NCI-H82 (cell line): ENCODE results near the gene COL13A1.

Experiments
- DNase-seq: peaks from one replicate; lab custom pipeline; 2025; lab: John Stamatoyannopoulos, UW

Gene COL13A1

DNA sequence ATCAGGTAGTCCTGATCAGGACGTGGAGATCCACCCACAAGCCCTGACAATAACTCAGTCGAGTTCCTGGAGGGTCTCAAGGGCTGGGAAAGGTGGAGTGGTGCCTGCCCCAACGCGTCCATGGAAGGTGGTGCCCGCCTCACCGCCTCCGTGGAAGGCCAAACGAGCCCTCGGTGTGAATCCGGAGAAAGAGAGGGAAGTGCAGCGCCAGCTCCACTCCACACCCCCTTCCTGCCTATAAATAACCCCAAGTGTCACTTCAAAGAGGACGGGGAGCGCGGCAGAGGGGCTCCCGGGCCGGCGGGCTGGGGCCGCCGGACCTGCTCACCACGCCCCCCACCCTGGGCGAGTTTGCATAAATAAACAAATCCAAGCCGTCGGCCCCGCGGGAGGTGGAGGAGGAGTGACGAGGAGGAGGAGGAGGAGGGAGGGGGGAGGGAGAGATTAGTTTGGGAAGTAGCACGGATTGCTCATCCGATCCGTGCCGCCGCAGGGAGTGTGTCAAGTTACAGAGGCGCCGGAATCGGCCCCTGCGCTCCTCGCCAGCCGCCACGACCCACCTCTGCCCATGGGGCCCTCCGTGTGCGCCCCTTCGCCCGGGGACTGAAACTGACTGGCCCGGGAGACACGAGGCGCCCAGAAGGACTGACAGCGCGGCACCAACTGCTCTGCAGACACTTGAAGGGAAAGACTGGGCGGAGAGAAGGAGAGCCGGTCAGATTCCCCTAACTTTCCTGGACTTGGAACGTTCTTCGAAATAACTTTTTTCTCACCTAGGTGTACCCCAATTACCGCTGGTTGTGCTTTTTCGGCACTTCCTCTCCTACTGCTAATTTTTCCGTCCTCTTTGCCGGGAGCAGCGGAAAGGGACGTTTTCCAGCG, at the start of gene COL13A1:
COL13A1 (plus strand) TSS at position 473 of the 882 bp plus-strand sequence. CDS start 518 bp downstream, outside the sequence.
- peak; percentile 76 for DNase-seq

DNA sequence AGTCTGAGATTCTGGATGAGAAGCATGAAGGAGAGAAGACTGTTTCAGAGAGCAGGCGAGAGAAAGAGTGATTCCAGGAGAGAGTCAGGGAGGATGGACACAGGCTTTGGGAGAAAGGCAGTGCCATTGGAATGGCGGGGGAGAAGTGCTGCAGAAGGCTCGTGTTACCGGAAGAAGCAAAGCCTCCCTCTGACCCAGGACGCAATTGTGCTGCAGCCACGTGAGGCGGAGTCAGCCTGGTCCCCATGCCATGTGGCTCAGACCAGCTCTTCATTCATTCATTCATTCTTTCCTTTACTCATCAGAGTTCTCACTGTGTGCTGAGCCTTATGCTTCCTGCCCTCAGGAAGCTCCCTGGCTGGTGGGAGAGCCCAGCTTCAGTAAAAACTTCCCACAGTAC, 49.2 kb upstream of the COL13A1 start:
- no peak for DNase-seq

DNA sequence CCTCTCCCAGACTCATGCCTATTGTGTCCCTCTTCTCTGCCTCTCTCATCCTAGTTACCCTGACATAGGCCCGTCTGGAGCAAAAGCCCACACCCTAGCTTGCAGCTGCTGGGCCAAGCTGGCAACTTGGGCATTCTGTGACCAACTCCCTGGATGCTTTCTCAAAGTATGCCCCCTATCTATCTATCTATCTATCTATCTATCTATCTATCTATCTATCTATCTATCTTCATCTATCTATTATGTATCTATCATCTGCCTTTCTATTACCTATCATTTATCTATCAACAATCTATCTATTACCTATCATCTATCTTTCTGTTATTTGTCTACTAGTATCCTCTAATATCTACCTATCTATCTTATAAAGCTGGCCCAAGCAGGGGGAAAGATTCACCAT, 45.4 kb upstream of the COL13A1 start:
- no peak for DNase-seq

DNA sequence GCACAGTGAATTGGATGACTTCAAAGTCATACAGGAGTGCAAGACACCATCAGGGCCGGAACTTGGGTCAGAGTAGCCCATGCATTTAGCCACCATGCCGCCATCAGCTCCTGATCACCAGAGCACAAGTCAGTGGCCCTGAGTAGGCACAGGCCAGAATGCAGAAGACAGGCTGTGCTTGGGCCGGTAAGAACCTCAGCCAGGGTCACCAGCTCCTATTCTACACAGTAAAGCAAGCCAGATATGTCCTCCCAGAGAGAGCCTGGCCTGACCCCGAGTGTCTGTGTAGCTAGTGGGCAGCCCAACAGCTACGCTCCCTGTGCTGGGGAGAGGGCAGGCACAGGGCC, 44.5 kb upstream of the COL13A1 start:
- no peak for DNase-seq

DNA sequence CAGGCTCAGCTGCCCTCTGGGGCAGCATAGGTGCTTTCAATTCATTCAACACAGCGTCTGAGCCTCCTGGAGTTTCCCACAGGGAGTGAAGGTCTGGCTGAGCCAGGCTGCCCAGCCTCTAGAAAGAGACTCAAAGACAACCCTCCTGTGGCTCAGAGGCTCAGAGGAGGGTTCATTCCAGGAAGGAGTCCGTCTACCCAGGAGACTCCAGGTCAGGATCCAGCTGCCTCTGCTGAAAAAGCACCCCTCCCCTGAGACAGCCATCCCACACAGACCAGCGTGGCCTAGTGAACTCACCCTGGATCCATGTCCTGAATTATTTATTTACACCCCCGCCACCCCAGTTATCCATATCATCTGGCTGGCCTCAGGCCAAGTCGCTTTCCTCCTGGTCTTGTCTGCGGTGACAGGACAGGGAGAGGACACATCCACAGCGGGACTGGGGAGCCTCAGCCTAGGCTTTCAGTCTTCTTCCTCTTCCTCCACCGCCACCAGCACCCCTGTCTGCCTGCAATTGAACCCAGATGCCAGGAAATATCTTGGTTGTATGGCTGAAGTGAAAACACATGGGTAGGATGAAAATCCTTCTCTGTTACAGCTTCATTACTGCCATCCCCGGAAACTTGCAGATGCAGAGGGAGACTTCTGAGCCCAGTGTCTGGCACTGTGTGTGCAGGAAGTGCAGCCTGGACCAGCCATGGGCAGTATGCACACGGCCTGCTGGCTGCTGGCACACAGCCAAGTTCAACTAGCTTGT, 44.0 kb upstream of the COL13A1 start:
- peak; percentile 41 for DNase-seq

DNA sequence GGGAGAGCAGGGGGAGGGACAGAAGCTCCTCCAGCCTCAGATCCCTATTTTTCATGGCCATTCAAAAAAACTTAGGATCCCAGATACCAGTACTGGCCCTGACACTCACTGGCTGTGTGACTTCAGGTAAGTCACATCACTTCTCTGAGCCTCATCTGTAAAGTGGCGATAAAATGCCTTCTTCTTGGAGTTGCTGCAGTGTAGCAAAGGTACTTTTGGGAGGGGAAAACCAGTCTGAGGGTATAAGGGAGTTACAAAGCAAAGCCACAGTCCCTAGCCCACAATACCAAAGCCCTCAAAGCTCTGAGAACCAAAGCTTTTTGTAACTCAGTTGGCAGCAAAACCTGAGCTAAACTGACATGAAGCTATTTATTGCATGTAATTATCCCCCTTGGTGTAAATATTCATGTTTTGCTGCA, 43.4 kb upstream of the COL13A1 start:
- no peak for DNase-seq

DNA sequence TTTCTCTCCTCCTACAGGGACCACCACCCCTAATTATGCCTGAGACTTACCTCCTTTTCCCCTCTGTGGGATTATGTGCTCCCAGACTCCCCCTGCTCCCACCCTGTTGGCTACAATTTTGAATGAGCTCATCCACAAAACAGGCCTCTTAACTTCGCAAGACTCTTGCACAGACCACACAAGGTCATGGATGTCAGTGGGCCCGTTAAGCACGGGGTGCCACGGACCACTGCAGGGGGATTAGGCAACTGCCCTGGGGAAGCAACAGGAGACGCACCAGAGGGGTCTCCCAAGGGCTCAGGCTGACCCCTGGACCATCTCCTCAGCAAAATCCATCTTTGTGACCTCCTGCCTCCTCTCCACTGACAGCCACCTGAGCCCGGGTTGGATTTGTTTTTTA, 42.1 kb upstream of the COL13A1 start:
- no peak for DNase-seq

DNA sequence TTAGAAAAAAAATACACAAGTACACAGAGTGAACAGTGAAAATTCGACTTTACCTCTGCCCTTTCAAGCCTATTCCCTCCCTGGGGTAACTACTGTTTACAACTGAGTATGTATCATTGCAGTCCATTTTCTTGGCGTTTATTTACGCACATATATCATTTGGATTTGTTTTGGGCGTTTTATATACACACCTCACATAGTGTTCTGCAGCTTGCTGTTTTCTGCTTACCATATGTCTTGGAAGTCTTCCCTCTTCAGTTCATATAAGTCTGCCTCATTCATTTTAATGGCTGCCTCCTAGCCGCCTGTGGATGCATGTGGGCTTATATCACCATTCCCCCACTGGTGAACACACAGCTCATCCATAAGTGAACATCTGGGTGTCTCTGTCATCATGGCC, 41.6 kb upstream of the COL13A1 start:
- DNase-seq, result no peak

DNA sequence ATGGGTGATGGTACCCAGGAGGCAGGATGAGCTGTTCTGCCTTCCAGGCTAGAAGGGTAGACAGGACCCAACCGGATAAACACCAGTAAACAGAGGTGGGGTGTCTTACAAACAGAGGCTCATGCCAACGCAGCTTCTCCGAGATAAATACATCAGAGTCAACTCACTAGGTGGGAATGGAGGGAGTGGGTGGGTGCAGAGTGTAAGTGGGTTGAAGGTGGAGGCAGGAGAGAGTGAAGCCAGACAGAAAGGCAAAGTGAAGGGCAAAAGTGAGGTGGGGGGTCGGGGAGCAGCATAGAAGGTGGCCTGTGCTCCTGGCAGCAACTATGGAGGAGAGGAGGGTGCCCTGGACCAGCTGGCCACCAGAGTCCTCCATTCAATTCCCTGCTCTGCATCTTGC, 40.4 kb upstream of the COL13A1 start:
- DNase-seq, result no peak

DNA sequence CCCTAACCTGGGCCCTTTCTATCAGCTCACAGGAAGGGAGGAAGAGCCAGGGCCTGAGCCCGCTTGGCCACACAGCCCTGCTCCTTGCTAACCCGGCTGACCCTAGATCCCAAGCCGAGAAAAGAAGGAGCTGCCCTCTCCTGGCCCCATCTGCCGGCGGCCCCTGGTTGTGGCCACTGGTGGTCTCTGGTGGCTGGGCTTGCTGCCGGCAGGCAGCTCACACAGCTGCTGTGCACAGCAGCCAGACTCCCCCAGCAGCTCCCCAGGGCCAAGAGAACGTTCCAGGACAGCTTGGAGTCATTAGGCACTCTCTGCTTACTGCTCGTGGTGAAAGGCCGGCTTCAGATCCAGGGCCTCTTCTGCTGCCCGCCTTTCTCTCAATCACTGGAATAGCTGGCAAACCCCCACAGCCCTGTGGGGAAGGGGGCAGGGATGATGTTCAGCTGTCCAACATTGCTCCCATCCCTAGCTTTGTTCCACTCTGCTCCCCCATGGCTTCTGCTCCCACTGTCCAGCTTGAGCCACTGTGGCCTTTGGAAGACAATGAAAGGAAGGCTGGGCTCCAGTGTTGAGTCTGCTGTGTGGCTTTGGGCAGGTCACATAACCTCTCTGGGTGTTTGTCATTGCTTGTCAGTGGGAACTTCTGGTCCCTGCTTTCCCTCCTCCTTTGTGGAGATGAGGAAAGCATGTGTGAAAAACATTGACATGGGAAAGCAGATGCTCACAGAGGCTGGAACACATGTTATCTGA, 35.4 kb upstream of the COL13A1 start:
- DNase-seq, result no peak

DNA sequence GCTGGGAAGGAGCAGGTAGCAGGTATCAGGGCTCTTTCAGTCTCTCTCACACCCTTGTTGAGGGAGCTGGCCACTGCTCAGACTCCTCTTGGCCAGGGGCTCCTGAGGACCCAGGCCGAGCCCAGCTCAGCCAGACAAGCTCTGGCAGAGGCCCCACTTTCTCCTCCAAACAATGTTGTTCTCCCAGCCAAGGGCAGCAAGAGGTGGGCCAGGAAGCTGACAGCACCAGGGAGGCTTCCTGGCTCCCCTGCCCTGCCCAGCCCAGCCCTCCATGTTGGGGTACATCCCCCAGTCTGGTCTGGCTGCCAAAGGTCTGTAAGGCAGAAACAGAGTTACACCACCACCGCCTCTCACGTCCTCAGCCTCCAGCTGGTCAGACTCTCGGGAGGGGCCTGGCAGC, 33.9 kb upstream of the COL13A1 start:
- DNase-seq, result no peak

DNA sequence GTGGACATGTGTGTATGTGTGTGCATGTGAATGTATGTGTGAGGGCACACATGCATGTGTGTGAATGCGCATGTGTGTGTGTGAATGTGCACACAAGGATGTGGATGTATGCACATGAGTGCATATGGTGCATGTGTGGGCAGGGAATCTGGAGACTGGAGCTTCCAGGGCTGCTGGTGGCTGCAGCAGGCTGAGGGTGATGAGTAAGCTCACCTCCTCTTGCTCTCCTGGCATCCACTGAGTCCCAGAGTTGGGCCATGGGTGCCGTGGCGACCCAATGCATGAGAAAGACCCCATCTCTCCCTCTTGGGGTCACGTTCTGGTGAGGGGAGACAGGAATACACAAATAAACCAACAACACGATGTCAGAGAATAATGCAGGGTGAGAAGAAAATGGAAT, 33.3 kb upstream of the COL13A1 start:
- no peak for DNase-seq

DNA sequence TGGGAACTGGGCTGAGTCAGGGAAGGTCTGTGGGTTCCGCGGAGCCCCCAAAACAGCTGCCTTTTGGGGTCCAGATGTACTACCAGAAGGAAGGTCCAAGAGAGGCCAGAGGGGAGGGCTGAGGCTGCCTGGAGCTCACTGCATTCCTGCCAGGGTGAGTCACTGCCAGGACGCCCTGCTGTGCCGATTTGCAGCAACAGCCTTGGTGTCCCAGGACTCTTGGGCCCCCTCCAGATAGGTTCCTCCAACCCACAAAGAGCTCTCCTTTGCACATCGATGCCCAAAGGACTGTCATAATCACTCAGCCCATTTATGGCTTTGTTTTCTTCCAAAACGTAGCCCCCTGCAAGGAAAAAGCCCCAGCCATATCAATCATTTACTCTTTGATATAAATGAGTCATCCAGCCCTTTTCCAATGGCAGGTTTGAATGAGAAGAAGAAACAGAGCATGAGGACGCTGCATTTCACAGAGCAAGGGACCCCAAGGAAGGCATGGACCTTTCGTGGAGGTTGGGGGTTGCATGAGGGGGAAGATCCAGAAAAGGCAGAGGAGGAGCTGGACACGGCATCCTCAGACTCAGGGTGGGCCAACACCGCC, 32.2 kb upstream of the COL13A1 start:
- no peak for DNase-seq

DNA sequence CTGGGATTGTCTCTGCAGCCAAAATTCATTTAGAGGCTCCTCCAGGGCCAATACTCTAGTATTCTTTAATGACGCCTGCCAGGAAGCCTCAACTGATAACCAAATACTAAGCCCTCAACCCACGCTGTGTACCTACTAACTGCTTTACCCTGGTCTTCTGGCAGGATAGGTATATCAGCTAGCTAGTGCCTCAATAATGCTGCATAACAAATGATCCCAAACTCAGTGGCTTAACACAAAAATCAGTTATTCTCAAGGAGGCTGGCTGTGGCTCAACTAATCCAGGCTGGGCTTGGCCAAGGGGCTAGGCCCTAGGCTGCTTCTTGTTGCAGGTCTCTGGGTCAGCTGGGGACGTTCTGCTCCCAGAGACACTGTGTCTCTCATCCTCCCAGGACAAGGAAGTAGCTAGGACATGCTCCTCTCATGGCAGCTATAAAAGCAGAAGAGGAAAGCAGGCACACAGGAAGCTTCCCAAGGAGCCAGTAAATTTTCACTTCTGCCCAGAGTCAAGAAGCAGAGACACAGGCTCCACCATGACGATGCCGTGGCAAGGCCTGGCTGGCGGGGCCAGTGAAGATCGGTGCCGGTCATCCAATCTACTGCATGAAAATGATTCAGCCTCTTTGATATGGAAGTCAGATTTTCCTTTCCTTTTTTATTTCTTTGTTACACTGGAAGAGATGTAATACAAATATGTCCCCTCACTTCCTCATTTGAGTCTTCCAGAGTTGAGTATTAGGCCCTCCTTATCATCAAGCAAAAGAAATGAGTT, 28.6 kb upstream of the COL13A1 start:
- no peak for DNase-seq

DNA sequence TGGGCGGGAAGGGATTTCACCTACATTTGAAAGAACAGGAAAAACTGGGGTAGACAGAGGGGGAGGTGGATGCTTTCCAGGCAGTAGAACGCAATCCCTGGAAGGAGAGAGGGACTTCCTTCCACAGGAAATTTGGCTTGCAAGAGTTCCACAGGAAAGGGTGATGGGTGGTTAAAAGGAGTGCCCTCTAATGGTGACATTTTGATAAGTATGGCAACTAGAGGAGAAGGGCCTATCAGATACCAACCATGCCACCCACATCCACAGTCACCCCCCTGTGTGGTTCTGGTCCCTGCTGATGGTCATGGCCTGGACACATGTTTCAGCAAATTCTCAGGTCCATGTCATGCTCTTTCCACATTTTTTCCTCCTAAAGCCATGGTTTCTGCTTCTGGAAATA, 27.1 kb upstream of the COL13A1 start:
- no peak for DNase-seq

DNA sequence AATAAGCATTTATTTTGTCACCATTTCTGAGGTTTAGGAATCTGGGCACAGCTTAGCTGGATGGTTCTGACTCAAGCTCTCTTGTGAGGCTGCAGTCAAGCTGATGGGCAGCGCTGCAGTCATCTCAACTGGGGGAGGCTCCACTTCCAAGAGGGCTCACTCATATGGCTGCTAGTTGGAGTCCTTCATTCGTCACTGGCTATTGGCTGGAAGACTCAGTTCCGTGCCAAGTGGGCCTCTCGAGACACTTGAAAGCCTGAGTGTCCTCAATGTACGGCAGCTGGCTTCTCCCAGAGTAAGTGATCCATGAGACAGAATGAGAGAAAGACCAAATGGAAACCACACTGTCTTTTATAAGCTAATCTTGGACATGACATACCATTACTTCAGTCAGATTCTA, 21.6 kb upstream of the COL13A1 start:
- no peak for DNase-seq

DNA sequence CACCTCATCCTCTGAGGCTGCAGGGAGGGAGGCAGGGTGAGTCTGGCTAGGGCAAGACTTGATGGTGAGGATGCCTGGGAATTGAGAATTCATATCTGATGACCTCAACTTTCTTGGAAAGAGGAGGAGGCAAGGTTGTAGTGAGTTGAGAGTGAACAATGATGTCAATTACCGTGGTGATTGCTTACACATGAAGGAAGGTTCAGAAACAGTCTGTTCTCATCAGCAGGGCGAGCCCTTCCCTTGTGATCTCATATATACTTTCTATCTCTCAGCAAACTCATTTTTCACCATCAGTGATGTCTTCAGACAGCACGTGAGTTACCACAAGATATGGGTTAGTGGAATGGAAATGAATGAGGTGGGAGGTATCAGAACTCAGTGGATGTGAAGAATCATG, 20.1 kb upstream of the COL13A1 start:
- no peak for DNase-seq

DNA sequence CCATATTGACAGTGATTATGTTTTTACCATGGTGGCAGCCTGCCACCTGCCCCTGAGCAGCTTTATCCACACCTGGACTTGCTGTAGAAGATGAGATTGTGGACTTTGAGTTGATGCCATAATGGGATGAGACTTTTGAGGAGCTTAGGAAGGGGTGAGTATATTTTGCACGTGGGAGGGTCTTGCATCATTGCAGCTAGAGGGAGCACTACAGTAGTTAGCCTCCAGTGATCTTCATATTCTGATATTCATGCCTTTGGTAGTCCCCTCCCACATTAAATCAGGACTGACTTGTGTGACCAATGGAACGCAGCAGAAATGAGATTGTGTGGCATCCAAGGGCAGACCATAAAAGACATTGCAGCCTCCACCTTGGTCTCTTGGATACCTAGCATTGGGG, 18.2 kb upstream of the COL13A1 start:
- DNase-seq, result peak; percentile 37

DNA sequence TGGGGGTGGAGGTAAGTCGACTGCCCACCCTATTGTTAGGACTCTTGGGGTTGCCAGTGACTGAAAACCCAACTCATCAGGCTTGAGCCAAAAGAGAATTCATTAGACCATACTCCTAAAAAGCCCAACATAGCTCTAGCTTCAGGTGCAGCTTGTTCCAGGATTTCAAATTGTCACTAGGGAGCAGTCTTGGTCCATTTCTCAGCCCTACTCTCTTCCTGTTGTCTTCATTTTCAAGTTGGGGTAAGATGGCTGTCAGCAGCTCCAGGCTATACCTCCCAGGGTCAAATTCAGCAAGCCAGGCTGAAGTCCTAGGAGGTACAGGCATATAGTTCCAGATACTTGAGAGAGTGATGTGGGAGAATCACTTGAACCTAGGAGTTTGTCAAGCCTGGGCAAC, 14.9 kb upstream of the COL13A1 start:
- DNase-seq, result peak; percentile 3

DNA sequence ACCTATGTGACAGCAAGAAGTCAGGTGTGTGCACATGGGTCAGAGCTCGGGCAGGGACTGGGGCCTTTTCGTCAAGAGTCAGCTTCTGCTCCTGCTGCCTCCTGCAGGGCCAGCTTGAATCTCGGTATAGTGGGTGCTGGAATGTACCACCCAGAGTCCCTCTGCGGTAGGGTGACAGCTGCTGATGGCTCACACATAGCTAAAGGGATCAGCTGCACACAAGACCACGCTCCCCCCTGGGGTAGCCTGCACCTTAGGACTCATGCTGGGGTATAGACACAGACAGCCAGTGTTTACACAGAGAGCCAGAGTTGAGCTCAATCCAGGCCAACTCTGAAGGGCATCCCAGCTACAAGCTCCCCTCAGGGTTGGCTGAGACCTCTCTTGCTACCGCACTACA, 14.0 kb upstream of the COL13A1 start:
- peak; percentile 42 for DNase-seq

DNA sequence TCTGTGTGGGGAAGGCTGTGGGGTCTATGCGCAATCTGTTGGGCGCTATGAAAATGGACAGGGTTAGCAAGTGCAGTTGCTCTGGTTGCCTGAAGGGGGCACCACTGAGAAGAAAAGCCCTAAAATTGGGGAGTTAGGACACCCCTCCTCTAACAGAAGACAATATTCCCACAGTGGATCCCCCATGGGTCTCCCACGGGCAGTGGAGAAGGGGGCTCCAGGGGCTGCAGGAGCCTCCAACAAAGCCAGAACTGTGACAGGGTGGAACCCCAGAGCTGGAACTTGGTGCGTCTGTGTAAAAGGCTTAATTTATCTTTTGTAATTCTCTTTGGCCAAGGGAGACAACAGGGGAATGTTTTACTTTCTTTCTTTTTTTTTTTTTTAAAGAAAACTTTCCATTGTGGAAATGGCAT, 12.5 kb upstream of the COL13A1 start:
- no peak for DNase-seq

DNA sequence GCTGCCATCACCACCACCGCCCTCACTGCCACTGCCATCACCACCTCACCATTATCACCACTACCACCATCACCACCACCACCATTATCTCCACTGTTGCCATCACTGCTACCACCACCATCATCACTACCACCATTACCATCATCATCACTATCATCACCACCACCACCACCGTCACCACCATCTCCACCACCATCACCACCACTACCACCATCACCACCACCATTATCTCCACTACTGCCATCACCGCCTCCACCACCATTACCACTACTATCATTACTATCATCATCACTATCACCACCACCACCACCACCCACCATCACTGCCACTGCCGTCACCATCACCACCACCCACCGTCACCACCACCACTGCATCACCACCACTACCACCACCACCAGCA, 9.9 kb upstream of the COL13A1 start:
- DNase-seq, result no peak
